GM21390 (cell line): ENCODE measurements around the gene RAB4B.
"Not testable (repeated sequence)": the region's sequence is repeated elsewhere in the genome, so short reads cannot be mapped to it uniquely, and the experiment has no call there.

ENCODE experiments used
- ATAC-seq: cut with Tn5 transposase; IDR thresholded peaks from one replicate; pipeline ENCODE4 v1.9.1; 2021; ENCODE audit not compliant: unreplicated experiment

The RAB4B gene

DNA sequence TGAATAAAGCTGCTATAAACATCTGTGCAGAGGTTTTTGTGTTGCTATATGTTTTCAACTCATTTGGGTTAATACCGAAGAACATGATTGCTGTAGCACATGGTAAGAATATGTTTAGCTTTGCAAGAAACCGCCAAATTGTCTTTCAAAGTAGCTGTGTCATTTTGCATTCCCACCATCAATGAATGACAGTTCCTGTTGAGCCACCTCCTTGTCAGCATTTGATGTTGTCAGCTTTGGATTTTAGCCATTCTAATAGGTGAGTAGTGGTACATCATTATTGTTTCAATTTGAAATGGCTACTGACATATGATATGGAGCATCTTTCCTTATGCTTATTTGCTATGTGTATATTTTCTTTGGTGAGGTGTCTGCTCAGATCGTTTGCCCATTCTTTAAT, 64.0 kb downstream of the RAB4B start:
- not testable (repeated sequence) for ATAC-seq

DNA sequence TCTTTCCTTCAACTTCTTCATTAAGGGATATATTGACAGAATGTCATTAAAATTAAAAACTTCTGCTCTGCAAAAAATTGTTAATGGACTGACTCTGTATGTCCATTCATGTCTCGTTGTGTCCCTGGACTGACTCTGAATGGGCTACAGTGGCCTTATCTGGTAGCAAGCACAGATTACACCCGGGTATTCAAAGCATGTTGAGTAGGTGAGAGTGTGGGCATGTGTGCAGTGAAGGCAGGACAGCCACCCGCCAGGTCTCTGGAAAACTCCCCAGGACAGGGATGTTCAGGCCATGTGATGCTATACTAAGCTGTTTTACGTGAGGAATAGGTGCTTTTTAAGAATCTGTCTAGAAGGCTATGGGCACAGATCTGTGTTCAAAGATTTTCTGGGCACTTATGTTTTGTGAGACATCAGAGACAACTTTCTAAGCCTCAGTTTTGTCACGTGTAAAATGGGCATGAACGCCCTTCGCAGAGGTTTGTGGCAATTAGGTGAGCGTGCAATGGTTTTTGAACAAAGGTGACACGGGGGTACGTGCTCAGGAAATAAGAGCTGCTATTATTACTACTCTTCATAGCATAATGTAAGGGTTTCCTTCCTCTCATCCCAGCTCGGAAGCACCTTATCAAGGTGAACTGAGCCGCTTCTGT, 65.1 kb downstream of the RAB4B start:
- not testable (repeated sequence) for ATAC-seq

GRCh38 chr19:40843653-40844052, 65.6 kb downstream of the RAB4B start:
- ATAC-seq: not testable (repeated sequence)
